ENCODE measurements around the gene ZSCAN26.
"Not testable (repeated sequence)": the region's sequence is repeated elsewhere in the genome, so short reads cannot be mapped to it uniquely, and the experiment has no call there.

Gene ZSCAN26

DNA sequence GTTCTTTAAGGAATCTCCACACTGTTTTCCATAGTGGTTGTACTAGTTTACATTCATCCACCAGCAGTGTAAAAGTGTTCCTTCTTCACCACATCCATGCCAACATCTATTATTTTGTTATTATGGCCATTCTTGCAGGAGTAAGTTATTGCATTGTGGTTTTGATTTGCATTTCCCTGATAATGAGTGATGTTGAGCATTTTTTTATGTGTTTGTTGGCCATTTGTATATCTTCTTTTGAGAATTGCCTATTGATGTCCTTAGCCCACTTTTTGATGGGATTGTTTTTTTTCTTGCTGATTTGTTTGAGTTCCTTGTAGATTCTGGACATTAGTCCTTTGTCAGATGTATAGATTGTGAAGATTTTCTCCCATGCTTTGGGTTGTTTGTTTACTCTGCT is 39.4 kb downstream of the ZSCAN26 start:
- intact Hi-C loops (cut with DNase I); DNase-seq: not testable (repeated sequence)

DNA sequence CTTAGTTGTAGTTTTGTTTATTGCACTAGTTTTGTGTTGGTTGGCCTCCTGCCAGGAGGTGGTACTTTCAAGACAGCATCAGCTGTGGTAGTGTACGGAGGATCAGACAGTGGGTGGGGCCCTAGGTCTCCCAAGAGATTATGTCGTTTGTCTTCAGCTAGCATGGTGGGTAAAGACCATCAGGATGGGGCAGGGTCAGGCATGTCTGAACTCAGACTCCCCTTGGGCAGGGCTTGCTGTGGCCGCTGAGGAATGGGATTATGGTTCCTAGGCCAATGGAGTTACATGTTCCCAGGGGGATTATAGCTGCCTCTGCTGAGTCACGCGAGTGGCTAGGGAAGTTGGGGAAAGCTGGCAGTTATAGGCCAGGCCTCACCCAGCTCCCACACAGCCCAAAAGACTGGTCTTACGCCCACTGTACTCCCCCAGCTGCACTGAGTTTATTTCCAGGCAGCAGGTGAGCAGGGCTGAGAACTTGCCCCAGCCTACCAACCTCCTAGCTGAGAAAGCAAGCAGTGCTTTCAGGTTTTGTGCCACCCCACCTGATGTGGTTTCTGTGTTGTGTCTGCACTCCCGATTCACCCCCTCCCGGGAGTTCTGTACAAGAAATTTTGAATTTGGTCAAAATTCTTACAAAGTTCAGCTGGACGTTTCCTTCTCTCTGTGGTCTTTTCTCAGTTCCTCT is 44.3 kb downstream of the ZSCAN26 start:
- intact Hi-C loops (cut with DNase I) = no loop called here
- no peak for DNase-seq

DNA sequence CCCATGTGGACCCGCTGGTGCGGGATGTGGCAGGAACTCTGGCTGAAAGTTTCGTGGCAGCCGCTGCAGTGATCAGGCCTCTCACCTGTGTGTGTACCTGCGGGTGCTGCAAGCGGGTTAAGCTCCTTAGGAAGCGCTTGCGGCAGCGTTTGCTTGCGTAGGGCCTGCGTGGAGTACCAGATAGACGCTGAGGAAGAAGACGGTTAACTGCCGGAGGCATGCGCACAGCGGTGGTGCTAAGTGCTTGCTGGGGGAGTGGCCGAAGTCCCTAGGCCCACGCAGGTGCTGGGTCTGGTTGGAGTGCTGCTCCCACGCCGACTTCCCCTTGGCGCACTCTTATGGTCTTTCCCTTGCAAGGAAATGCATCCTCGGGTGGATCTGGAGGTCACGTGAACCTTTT is 46.0 kb downstream of the ZSCAN26 start:
- DNase-seq = no peak
- intact Hi-C loops (cut with DNase I) = no loop called here

DNA sequence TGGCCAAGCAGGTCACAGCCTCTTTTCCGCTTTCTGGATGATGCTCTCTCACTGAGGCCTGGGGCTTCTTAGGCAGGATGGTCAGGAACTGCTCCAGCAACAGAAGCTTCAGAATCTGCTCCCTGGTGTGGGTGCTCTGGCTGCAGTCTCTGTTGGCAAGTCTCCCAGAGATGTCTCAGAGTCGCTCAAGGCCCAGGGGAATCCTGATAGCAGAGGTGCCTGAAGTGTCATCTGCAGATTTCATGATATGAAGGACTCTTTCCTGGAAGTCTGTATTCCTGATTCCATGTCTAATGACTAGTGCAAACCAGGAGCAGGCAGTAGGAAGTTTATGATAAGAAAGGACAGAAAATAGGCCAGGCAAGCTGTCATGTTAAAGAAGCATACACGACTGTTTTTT is 48.7 kb downstream of the ZSCAN26 start:
- intact Hi-C loops (cut with DNase I) = no loop called here

DNA sequence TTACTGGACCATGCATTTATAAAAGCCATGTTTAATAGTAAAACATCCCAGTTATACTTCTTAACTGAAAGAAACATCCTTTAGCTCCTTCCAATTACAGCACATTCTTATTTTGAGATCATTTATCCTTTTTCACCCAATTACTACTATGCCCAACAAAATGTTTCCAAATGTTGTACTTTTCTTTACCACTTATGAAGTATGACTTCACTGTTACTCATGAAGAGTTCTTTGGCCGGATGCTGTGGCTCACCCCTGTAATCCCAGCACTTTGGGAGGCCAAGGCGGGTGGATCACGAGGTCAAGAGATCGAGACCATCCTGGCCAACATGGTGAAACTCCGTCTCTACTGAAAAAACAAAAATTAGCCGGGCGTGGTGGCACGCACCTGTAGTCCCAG is 50.9 kb downstream of the ZSCAN26 start:
- DNase-seq; intact Hi-C loops (cut with DNase I): not testable (repeated sequence)

More for the DNA sequence above, 48.7 kb downstream of the ZSCAN26 start:
- DNase-seq = peak in 2 of 10 donors; percentile 4 to 12

DNA sequence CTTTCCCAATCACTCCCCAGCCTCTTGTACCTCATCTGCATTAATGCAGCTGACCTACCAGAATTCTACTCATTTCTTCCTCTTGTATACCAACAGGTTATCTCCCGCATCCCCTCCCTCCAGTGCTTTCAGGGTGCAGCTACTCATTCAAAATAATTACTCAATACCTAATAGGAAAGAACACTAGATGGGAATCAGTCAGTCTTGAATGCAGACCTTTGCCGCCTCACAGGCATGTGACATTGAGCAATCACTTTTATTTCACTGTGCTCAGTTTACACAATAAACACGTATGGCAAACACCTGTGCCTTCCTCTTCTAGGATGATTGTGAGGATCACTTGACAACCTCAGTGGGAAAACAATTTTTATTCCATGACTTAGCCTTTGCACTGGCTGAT is 55.7 kb downstream of the ZSCAN26 start:
- intact Hi-C loops (cut with DNase I) = no loop called here

DNA sequence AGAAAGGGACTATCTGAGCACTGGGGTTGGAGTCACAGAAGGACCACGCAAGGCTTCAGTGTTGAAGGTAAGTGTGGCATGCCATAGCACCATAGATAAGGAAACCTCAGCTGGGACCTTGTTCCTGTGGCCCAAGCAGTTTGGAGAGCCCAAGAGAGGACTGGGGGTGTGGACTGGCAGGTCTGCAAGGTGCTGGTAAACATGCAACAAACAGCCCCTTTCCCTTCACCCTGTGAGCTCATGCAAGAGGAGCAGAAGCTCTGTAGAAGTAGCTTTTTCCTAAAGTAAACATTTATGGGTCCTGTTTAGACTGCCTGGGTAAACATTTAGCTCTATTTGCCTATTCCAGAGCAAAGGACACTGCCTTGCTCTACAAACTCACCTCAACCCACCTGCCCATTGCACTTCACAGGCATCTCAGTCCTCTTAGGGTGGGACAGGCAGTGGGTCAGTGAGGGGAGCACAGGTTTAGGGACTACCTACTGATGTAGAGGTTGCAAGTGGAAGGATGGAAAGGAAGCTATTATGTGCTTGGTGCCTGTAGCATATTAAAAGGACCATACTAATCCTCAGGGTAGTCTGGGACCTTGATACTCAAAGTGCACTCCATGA is 57.0 kb downstream of the ZSCAN26 start:
- DNase-seq = no peak
- intact Hi-C loops (cut with DNase I) = no loop called here

More for the DNA sequence above, 55.7 kb downstream of the ZSCAN26 start:
- no peak for DNase-seq

DNA sequence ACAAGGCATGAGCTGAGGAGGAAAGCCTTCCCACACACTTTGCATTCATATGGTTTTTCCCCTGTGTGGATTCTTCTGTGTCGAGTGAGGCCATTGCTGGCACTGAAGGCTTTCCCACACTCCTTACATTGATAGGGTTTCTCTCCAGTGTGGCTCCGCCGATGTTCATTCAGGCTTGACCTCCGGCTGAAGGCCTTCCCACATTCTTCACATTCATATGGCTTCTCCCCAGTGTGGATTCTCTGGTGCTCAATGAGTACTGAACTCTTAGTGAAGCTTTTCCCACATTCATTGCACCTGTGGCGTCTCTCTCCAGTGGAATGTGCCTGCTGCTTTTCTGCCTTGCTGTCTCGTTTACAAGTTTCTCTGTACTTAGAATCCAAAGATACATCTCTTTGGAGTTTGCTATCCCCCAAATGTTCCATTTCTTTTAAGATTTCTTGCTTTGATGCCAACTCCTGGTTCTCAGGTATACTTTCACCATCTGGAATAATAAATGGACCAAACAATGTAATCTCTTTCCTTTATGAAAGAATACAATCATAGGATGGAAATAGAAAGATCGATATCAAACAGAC is 59.5 kb downstream of the ZSCAN26 start:
- DNase-seq = no peak
- intact Hi-C loops (cut with DNase I) = no loop called here

Measured in posterior cingulate gyrus (tissue), 11 donors.